PFSK-1 (cell line): ENCODE results near the gene BMX.

Source experiments
- TAF1 ChIP-seq: IDR thresholded peaks from 2 replicates; pipeline ENCODE4 v1.6.1; 2012; ENCODE audit warnings: low read length, control low read depth, borderline replicate concordance; ENCODE audit not compliant: insufficient read depth
- TF ChIP-seq, protein P1 (sequence below), 2 experiments: IDR thresholded peaks; 2 replicates each; pipeline versions ENCODE4 v1.6.1 to v1.8.0; 2011 to 2012; ENCODE audit warnings: low read depth in 2 of 2, low read length in 2 of 2, control low read depth in 1 of 2, inconsistent platforms in 1 of 2, mild to moderate bottlenecking in 1 of 2, moderate library complexity in 1 of 2; ENCODE audit not compliant: insufficient read depth in 1 of 2

- TF ChIP-seq, protein P1, sequence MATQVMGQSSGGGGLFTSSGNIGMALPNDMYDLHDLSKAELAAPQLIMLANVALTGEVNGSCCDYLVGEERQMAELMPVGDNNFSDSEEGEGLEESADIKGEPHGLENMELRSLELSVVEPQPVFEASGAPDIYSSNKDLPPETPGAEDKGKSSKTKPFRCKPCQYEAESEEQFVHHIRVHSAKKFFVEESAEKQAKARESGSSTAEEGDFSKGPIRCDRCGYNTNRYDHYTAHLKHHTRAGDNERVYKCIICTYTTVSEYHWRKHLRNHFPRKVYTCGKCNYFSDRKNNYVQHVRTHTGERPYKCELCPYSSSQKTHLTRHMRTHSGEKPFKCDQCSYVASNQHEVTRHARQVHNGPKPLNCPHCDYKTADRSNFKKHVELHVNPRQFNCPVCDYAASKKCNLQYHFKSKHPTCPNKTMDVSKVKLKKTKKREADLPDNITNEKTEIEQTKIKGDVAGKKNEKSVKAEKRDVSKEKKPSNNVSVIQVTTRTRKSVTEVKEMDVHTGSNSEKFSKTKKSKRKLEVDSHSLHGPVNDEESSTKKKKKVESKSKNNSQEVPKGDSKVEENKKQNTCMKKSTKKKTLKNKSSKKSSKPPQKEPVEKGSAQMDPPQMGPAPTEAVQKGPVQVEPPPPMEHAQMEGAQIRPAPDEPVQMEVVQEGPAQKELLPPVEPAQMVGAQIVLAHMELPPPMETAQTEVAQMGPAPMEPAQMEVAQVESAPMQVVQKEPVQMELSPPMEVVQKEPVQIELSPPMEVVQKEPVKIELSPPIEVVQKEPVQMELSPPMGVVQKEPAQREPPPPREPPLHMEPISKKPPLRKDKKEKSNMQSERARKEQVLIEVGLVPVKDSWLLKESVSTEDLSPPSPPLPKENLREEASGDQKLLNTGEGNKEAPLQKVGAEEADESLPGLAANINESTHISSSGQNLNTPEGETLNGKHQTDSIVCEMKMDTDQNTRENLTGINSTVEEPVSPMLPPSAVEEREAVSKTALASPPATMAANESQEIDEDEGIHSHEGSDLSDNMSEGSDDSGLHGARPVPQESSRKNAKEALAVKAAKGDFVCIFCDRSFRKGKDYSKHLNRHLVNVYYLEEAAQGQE (IDR thresholded peaks at IDR 0.05; ENCODE audit: insufficient read depth in 1 of 2, low read depth in 2 of 2, low read length in 2 of 2), result no peak
- TF ChIP-seq TAF1, result no peak
Observed at GRCh38 chrX:15465347-15465746, 35.3 kb upstream of the BMX start.
